GM12878 (cell line): ENCODE data around the gene SLC8B1. TPM values are rescaled to one million over a fixed set of nuclear protein-coding genes. Genes with fewer than 3 reads are reported as not detected.

ENCODE experiments used
- ATAC-seq: fragments of 200-7000 bp; cut with Tn5 transposase; 3 replicates; pipeline ENCODE4 v1.9.1; 2020; ENCODE audit warnings: mild to moderate bottlenecking, moderate library complexity
- BruUV-seq: library from RNA; stranded (reverse); fragments of 400-500 nt; replicated peaks from 2 replicates; lab custom pipeline; 2021; lab: Mats Ljungman, UMichigan
- CTCF ChIA-PET: fragments of 300-600 bp; sonication (Branson Sonifier 250); formaldehyde crosslinking; extraction: SDS; loops from one replicate; lab custom pipeline; 2021; ENCODE audit warnings: inconsistent platforms; lab: Yijun Ruan, JAX
- POLR2A ChIA-PET: fragments of 350-600 bp; formaldehyde crosslinking; extraction: SDS; loops from one replicate; lab custom pipeline; 2021; ENCODE audit warnings: inconsistent platforms; lab: Charles Lee
- RAD21 ChIA-PET: fragments of 300-600 bp; sonication (Branson Sonifier 250); formaldehyde crosslinking; loops from one replicate; lab custom pipeline; 2023; ENCODE audit warnings: antibody characterized with exemption; ENCODE audit not compliant: unreplicated experiment; lab: Charles Lee
- SMC1A ChIA-PET: fragments of 300-600 bp; sonication (Branson Sonifier 250); formaldehyde crosslinking; loops from one replicate; lab custom pipeline; 2023; ENCODE audit not compliant: unreplicated experiment, uncharacterized antibody; lab: Charles Lee
- DNase-seq: peaks from one replicate; pipeline ENCODE4 v3.0.0-alpha.2; 2011; ENCODE audit warnings: low read depth, low spot score
- FAIRE-seq: peaks from 3 replicates; lab custom pipeline; 2011; peaks lifted over from hg19 to GRCh38; lab: Jason Lieb, UNC
- H2AFZ ChIP-seq: 2 replicates; pipeline ENCODE4 v1.6.0; 2011; ENCODE audit warnings: low read depth, low read length, control low read depth; ENCODE audit not compliant: control insufficient read depth
- H3K27ac ChIP-seq: 2 replicates; pipeline ENCODE4 v1.5.1; 2011; ENCODE audit warnings: control low read depth; ENCODE audit not compliant: control insufficient read depth, insufficient read depth
- H3K27me3 ChIP-seq, 2 experiments: replicated peaks in 1 of 2; 2 replicates each; pipeline versions ENCODE4 v1.6.0 to v1.6.1; 2011; ENCODE audit warnings: low read length in 1 of 2; ENCODE audit not compliant: control insufficient read depth in 2 of 2, insufficient read depth in 2 of 2
- H3K36me3 ChIP-seq, 2 experiments: 2 replicates each; pipeline ENCODE4 v1.5.1; 2011; ENCODE audit warnings: low read length in 1 of 2; ENCODE audit not compliant: control insufficient read depth in 2 of 2, insufficient read depth in 2 of 2
- H3K4me1 ChIP-seq: 2 replicates; pipeline ENCODE4 v1.6.1; 2011; ENCODE audit warnings: mild to moderate bottlenecking, low read length, moderate library complexity, mixed read lengths; ENCODE audit not compliant: control insufficient read depth, insufficient read depth
- H3K4me2 ChIP-seq: 2 replicates; pipeline ENCODE4 v1.6.0; 2011; ENCODE audit warnings: control low read depth; ENCODE audit not compliant: control insufficient read depth, insufficient read depth
- H3K4me3 ChIP-seq: fragments of 200-600 bp; sonication (generic); 2 replicates; pipeline ENCODE4 v1.5.1; 2016
- H3K79me2 ChIP-seq: 2 replicates; pipeline ENCODE4 v1.6.0; 2011; ENCODE audit warnings: low read length; ENCODE audit not compliant: control insufficient read depth, insufficient read depth
- H3K9ac ChIP-seq: 2 replicates; pipeline ENCODE4 v1.8.0; 2011; ENCODE audit warnings: low read length, control low read depth, mixed read lengths; ENCODE audit not compliant: control insufficient read depth, insufficient read depth
- H3K9me3 ChIP-seq: replicated peaks from 3 replicates; pipeline ENCODE4 v1.5.1; 2011; ENCODE audit warnings: mild to moderate bottlenecking, low read length; ENCODE audit not compliant: control insufficient read depth, insufficient read depth
- H4K20me1 ChIP-seq: 2 replicates; pipeline ENCODE4 v1.6.0; 2011; ENCODE audit not compliant: control insufficient read depth, insufficient read depth
- NFIC ChIP-seq: IDR thresholded peaks from 2 replicates; pipeline ENCODE4 v1.6.1; 2012; ENCODE audit warnings: low read depth, mild to moderate bottlenecking, inconsistent platforms, low read length, moderate library complexity
- ZZZ3 ChIP-seq: IDR thresholded peaks from 2 replicates; pipeline ENCODE4 v1.6.1; 2011; ENCODE audit warnings: low read depth; ENCODE audit not compliant: control insufficient read depth, insufficient read length
- WGBS: methylation state at CpG from one replicate; pipeline ENCODE4 v1.1.6; 2016; ENCODE audit warnings: low lambda C conversion rate; ENCODE audit not compliant: insufficient replicate concordance, insufficient coverage; ENCODE audit errors: missing lambda C conversion rate; 5-methylcytosine and 5-hydroxymethylcytosine counted together
- in situ Hi-C: fragments of 300-500 bp; cut with MboI; formaldehyde crosslinking; loops from 9 replicates; pipeline ENCODE4 v1.14.3; 2018; ENCODE audit warnings: mixed read lengths
- intact Hi-C: fragments of 100-400 bp; cut with micrococcal nuclease; formaldehyde crosslinking; loops from one replicate; pipeline ENCODE4 v1.14.2; 2022; ENCODE audit not compliant: unreplicated experiment
- polyA plus RNA-seq, 11 experiments: library from polyadenylated mRNA; depleted of rRNA in 4 of 11; unstranded in 6 of 11; stranded (reverse) in 5 of 11; fragments of >200 nt; fragmentation: Nextera tagmentation in 4 of 11; fragmentation: Illumina TruSeq in 1 of 11; extraction: Ambion mirVana in 4 of 11; extraction: Trizol in 1 of 11; gene quantifications; 1 replicate in 1 of 11; 2 replicates in 10 of 11; pipeline versions ENCODE4 v1.2.1 to v1.2.3, GENCODE V29; 2011 to 2016; ENCODE audit warnings: inconsistent platforms in 2 of 11, missing spikeins in 2 of 11, low read depth in 1 of 11
- total RNA-seq, 4 experiments: library from RNA; depleted of rRNA in 3 of 4; stranded (reverse); fragments of >200 nt in 3 of 4; fragmentation: Illumina TruSeq in 1 of 4; extraction: Trizol in 1 of 4; gene quantifications; 2 replicates each; pipeline versions ENCODE4 v1.2.1 to v1.2.3, GENCODE V29; 2013 to 2021
- TF ChIP-seq, protein P1 (sequence below): fragments of 450-650 bp; IDR thresholded peaks from 2 replicates; pipeline ENCODE4 v1.6.1; 2017; ENCODE audit warnings: low read depth, mild to moderate bottlenecking, moderate library complexity
- TF ChIP-seq, protein P2 (sequence below): IDR thresholded peaks from 2 replicates; pipeline ENCODE4 v1.6.1; 2012; ENCODE audit warnings: improper control_type of control experiment, low read depth, low read length; ENCODE audit not compliant: insufficient replicate concordance

The SLC8B1 gene
- total and polyA plus RNA-seq, 10 of the 15 experiments (the other 5 are each of a cell fraction or from before 2014, with no cell fraction given) = 0.18 to 12.3 (median 6.8) TPM

DNA sequence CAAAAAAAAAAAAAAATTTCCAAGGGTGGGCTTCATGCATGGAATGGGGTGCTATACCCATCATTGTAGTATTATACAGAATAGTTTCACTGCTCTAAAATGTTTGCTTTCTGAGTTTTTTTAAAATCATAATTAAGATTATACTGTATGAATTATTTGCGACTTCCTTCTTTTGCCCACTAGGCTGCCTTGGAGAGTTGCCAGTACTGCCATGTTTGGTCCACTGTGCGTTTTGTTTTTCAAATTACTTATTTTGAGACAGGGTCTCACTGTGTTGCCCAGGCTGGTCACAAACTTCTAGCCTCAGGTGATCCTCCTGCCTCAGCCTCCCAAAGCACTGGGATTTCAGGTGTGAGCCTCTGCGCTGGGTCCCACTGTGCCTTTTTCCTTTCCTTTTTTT is 43.4 kb upstream of the SLC8B1 start:
- SMC1A ChIA-PET = no interaction called here
- in situ Hi-C loops (no loop called here), intact Hi-C loops (no loop called here)
- POLR2A ChIA-PET = interaction anchor here (0.7 kb wide), 1 partner anchor 15 kb away, joined by 3 read pairs; no protein-coding TSS in a partner anchor
- 100% methylated on average over 3 of the region's 3 CpGs for WGBS
- Histone ChIP-seq H3K4me3 (no peak overlapping the region), H3K4me2 (no peak overlapping the region), H3K9me3 (no peaks in the 10 kb centered on the region; the same call in 2 of the 3 replicates), H2AFZ (no peak overlapping the region), H3K27me3 (no peaks in the 10 kb centered on the region), H3K79me2 (no peaks in the 10 kb centered on the region), H3K9ac (no peak overlapping the region), H3K4me1 (no peaks in the 10 kb centered on the region), H3K36me3 (no peaks in the 10 kb centered on the region; a peak in 2 of 4 replicates), H4K20me1 (no peaks in the 10 kb centered on the region), H3K27ac (no peak overlapping the region)
- CTCF ChIA-PET = no interaction called here
- DNase-seq (no peak), FAIRE-seq (no peak), ATAC-seq (no peak)
- no TSS peak for BruUV-seq
- TF ChIP-seq ZZZ3 (no peak), NFIC (no peak)
- TF ChIP-seq, protein P1, sequence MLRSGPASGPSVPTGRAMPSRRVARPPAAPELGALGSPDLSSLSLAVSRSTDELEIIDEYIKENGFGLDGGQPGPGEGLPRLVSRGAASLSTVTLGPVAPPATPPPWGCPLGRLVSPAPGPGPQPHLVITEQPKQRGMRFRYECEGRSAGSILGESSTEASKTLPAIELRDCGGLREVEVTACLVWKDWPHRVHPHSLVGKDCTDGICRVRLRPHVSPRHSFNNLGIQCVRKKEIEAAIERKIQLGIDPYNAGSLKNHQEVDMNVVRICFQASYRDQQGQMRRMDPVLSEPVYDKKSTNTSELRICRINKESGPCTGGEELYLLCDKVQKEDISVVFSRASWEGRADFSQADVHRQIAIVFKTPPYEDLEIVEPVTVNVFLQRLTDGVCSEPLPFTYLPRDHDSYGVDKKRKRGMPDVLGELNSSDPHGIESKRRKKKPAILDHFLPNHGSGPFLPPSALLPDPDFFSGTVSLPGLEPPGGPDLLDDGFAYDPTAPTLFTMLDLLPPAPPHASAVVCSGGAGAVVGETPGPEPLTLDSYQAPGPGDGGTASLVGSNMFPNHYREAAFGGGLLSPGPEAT = no peak
- TF ChIP-seq, protein P2, sequence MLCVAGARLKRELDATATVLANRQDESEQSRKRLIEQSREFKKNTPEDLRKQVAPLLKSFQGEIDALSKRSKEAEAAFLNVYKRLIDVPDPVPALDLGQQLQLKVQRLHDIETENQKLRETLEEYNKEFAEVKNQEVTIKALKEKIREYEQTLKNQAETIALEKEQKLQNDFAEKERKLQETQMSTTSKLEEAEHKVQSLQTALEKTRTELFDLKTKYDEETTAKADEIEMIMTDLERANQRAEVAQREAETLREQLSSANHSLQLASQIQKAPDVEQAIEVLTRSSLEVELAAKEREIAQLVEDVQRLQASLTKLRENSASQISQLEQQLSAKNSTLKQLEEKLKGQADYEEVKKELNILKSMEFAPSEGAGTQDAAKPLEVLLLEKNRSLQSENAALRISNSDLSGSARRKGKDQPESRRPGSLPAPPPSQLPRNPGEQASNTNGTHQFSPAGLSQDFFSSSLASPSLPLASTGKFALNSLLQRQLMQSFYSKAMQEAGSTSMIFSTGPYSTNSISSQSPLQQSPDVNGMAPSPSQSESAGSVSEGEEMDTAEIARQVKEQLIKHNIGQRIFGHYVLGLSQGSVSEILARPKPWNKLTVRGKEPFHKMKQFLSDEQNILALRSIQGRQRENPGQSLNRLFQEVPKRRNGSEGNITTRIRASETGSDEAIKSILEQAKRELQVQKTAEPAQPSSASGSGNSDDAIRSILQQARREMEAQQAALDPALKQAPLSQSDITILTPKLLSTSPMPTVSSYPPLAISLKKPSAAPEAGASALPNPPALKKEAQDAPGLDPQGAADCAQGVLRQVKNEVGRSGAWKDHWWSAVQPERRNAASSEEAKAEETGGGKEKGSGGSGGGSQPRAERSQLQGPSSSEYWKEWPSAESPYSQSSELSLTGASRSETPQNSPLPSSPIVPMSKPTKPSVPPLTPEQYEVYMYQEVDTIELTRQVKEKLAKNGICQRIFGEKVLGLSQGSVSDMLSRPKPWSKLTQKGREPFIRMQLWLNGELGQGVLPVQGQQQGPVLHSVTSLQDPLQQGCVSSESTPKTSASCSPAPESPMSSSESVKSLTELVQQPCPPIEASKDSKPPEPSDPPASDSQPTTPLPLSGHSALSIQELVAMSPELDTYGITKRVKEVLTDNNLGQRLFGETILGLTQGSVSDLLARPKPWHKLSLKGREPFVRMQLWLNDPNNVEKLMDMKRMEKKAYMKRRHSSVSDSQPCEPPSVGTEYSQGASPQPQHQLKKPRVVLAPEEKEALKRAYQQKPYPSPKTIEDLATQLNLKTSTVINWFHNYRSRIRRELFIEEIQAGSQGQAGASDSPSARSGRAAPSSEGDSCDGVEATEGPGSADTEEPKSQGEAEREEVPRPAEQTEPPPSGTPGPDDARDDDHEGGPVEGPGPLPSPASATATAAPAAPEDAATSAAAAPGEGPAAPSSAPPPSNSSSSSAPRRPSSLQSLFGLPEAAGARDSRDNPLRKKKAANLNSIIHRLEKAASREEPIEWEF = no peak
- RAD21 ChIA-PET = no interaction called here
